GM12892 (cell line): ENCODE measurements around the gene PRSS50.
"Not testable (repeated sequence)": the region's sequence is repeated elsewhere in the genome, so short reads cannot be mapped to it uniquely, and the experiment has no call there.

ENCODE experiments used
- DNase-seq: peaks from one replicate; pipeline ENCODE4 v3.0.0; 2011; ENCODE audit not compliant: insufficient read length
- FAIRE-seq: peaks from 2 replicates; lab custom pipeline; 2011; peaks lifted over from hg19 to GRCh38; lab: Jason Lieb, UNC
- POLR2A ChIP-seq: IDR thresholded peaks from 2 replicates; pipeline ENCODE4 v1.6.1; 2011; ENCODE audit warnings: low read depth, low read length, control low read depth
- POLR2AphosphoS5 ChIP-seq: IDR thresholded peaks from 2 replicates; pipeline ENCODE4 v1.6.1; 2011; ENCODE audit warnings: low read depth, low read length, control low read depth
- TAF1 ChIP-seq: IDR thresholded peaks from 2 replicates; pipeline ENCODE4 v1.6.1; 2011; ENCODE audit warnings: low read depth, mild to moderate bottlenecking, control low read depth, low read length, borderline replicate concordance

PRSS50 gene

DNA sequence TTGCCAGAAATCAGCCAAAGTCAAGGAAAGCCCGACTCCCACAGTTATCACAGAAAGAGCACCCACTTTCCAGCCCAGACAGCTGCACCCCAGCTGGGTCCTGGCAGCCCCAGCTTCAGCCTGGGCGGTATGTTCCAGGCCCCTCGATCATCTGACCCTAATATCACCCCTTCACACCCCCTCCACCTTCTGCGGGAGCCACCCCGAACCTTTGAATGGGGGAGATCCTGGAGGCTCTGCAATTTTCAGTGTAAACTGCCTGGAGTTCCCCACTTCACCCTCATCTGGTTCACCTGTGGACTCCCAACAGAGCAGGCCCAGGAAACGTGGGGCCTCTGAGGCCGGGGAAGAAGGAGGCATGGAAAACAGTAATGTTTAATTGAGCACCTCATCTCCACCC, 5.9 kb downstream of the PRSS50 start:
- DNase-seq (no peak), FAIRE-seq (no peak)
- TF ChIP-seq POLR2A (no peak), POLR2AphosphoS5 (no peak), TAF1 (no peak)

DNA sequence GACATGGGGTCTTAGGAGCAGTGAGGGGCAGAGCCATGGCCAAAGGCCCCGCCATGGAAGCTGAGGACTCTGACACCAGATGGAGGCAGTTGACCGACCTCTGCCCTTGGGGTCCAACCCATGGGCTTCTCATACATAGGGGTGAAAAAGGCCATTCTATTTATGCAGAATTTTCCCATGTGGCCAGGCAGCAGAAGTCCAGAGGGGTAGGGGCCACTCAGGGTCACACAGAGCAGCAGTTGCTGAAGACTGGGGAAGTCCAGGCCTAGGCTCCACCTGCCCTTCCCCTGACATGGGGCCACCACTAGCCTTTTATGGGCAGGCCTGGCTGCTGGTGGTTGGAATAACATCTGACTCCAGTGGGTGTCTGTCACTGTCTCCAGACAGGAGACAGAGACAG, 6.4 kb downstream of the PRSS50 start:
- no peak for FAIRE-seq
- no peak for TF ChIP-seq POLR2AphosphoS5
- no peak for TF ChIP-seq POLR2A
- no peak for TF ChIP-seq TAF1
- DNase-seq = no peak

DNA sequence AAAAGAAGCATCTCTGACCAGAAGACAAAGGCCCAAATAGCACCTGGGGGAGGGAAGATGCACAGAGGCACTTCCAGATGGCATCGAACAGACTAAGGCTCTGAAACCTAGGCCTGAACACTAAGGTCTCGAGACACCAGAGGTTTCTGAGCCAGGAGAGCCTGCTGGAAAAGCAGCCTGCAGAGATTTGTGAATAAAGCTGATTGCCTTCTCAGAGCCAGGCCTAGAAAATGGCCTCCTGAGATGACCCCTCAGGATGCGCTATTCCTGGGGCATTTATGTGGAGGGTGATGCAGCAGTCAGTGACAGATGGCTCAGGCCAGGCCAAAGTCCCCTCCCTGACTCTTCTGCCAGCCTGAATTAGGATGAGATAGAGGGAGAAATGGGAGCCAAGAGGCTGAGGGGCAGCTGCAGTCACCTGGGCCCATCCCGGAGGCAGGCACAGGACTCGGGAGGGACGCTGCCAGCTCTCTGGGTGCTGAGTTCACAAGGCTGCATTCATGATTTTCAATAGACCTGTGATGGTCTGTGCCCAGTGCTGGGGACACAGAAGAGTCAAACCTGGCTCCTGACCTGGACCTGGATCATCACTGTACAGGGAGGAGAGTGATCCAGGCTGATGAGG, 6.9 kb downstream of the PRSS50 start:
- TF ChIP-seq TAF1 = no peak
- no peak for TF ChIP-seq POLR2AphosphoS5
- TF ChIP-seq POLR2A = no peak
- FAIRE-seq (no peak), DNase-seq (no peak)

DNA sequence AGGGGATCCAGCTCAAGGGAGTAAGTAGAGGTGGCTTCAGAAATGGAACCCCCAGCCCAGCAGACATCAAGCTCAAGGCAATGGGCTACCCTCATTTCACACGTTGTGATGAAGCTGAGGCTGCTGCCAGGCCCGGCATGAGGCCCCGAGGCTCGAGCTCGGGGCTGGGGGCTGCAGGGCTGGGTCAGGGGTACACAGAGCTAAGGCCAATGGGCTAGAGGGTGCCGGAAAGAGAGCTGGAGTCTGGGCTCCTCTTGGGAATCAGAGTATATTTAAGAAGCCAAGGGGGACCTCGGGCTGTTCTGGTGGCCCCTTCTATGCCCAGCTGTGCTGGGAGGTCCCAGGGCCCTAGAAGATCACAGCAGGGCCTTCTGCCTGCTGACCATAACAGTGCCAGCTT, 7.4 kb downstream of the PRSS50 start:
- TF ChIP-seq POLR2A (no peak), POLR2AphosphoS5 (no peak)
- FAIRE-seq (no peak), DNase-seq (peak; percentile 21)

DNA sequence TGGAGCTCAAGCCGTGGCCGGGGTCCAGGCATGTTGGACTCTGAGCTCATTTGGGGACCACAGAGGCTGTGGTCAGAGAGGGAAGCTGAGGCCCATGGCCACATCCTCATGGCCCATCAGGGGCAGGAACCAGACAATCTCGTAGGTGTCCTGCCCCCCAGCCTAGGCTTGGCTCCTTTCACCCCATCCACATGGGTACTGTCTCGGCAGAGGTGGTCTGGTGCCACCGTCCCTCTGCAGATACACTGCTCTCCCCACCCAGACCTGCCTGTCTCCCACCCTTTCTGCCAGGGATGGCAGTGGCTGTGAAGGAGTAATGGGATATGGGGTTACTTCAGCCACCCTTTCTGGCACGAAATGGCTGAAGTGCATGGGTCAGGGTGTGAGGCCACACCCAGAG, 7.9 kb downstream of the PRSS50 start:
- TF ChIP-seq POLR2AphosphoS5 (no peak), POLR2A (no peak), TAF1 (no peak)
- FAIRE-seq = no peak

DNA sequence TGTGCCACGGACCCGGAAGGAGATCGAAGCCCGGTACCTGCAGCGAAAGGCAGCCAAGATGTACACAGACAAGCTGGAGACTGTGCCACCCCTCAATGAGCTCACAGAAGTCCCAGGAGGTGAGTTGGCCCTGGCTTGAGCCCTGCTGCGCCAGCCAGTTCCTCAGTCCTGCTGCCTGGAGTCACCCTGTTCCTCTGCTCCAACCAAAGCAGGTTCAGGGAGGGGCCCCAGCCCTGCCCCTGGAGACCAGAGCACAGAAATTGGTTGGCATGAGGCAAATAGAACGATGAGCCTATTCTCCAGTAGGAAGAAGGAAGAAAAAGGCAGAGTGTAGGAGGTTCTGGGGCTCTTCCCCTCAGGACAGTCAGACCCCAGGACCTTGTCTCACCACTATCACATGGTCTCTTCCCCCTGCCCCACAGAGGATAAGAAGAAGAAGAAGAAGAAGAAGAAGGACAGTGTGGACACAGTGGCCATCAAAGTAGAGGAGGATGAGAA, 8.5 kb downstream of the PRSS50 start:
- no peak for TF ChIP-seq TAF1
- TF ChIP-seq POLR2A = no peak
- no peak for TF ChIP-seq POLR2AphosphoS5
- FAIRE-seq = no peak
- peak; percentile 2 for DNase-seq

More for the DNA sequence above, 7.9 kb downstream of the PRSS50 start:
- DNase-seq = peak; percentile 7

DNA sequence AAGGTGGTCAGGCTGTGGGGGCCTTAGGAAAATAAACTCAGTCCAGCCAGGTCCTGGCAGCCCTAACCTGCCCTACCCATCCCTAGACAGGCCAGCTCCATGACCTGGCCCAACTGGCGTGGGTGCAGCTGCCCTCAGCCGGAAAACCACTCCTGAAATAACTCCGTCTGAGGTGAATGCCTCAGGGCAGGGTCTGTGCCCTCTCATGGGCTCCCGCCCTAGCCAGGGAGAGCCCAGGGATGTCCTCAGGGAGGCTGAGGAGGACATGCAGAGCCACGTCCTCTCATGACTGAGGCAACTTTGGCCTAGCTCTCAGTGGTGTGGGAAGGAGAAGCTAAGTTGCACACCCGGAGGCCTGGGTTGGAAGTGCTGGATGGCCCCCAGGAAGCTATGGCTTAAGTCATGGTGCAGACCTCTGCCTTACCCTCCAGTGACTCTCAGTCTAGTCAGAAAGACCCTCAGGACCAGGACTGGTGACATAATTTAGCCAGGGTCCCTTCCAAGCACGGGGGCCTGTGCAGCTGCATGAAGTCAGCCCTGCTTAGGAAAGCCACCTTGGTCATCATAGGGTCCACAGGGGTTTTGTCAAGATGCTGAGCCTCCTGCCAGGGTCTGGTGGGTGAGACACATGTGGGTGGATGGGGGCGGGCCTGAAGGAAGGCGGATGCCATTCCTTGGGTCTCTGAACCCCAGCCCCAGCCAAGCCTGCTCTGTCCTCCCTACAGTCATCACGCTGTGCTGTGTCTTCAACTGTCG, 9.1 kb downstream of the PRSS50 start:
- TF ChIP-seq TAF1 (no peak), POLR2A (no peak), POLR2AphosphoS5 (no peak)
- DNase-seq = no peak
- no peak for FAIRE-seq

DNA sequence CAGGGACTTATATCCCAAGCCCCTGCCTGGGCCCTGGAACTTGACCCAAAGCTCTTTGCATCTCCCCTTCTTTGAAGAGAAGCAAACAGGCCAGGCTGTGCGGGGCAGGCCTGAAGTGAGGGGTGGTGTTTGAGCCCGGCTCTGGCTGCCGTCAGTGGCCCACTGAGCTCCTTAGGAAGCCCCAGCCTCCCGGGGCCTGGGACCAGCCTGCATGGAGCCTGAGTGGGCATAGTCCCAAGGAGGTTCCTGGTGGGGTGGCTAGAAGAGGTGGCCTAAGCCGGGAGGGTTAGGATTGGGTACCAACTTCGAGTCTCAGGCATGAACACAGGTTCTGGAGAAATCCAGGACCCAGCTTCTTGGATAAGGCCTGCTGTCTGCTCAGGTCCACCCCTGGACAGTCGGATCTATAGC, 10.1 kb downstream of the PRSS50 start:
- no peak for DNase-seq
- TF ChIP-seq POLR2A = no peak
- no peak for TF ChIP-seq POLR2AphosphoS5
- no peak for TF ChIP-seq TAF1

DNA sequence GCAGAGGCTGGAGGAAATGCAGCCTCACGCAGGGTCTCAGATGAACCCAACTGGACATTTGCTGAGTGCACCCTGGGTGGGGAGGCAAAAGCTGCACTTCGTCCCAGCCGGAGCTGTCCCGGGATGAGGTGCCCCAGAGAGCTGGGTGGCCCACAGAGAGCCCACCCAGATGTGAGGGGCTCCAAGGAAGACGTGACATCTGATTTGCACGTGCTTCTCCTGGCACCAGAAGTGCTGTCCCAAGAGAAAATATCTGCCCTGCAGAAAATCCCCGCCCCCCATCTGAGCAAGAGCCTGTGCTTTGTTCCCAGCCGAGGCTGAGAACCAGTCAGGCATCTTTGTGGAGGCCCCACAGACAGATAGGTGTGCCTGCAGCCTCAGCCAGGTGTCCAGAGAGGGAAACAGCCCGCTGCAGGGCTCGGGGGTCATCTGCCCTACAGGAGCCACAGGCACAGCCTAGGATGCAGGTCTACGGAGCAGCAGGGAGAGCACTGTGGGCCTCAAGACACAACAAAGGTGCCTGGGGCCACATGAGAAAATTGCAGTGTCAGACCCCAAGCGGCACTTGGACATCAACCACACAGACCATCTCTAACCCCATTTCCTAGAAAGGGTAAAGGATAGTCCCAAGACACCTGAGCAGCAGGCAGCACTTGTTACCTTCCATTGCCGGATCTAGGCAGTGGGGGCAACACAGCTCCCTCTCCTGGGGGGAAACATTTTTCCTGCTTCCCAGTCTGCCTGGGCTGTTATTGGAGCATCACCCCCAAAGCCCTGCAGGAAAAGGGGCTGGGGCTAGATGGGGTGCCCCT, 10.7 kb downstream of the PRSS50 start:
- no peak for FAIRE-seq
- TF ChIP-seq POLR2A (no peak), TAF1 (no peak), POLR2AphosphoS5 (no peak)
- DNase-seq = no peak

More for the DNA sequence above, 10.1 kb downstream of the PRSS50 start:
- no peak for FAIRE-seq

DNA sequence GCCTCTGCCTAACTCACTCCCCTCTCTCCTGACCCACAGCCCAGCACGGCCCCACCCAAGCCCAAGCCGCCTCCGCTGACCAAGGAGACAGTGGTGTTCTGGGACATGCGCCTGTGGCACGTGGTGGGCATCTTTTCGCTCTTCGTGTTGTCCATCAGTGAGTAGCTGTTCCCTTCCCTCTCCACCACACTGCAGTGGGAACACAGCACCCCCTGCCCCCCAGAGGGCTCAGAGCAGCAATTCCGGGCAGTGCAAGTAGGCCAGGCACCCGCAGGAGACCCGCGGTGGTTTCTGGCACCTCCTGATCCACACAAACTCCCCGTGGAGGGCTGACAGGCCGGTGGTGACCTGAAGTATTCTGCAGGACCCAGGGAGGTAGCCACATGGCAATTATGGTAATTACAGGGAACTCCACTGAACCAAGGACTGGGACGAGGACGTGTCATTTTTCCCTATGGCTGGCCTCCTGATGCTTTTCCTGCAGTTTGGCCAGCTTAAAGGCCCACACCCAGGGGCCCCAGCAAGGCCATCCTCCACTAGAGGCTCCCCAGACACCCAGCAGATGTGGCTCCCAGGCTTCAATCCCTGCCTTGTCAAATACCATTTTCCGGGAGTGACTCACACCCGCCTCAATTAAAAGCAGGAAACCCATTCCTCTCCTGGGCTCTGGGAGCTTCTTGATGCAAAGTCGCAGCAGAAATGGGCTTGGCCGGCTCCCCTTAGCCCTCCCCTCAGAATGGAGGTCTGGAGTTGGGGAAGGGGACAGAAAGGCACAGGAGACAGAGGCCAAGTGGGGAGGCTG, 11.7 kb downstream of the PRSS50 start:
- TF ChIP-seq TAF1 = no peak
- TF ChIP-seq POLR2AphosphoS5 = no peak
- TF ChIP-seq POLR2A = no peak
- DNase-seq (no peak), FAIRE-seq (no peak)

DNA sequence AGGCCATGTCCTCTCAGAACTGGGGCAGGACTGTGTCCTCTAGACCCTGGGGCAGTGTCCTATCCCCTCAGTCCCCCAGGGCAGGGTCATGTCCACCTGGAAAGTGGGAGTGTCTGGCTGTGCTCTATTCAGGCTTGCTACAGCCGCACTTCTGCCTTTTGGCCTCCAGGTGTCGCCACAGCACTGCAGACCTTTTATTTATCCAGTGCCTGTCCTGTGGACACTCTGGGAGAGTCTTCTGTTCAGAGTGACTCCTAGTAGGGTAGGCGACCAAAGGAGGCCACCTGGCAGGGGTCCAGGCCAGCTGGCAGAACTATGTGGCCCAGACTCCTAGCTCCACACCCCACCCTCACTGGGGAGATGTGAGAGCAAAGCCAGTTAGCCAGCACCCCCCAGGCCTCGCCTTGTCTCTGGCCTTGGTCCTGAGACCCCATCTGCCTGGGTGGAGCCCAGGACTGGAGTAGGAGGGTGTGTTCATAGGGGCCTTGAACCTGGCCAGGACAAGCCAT, 12.6 kb downstream of the PRSS50 start:
- FAIRE-seq (peak; percentile 96), DNase-seq (peak; percentile 62)
- no peak for TF ChIP-seq TAF1
- TF ChIP-seq POLR2A = no peak
- no peak for TF ChIP-seq POLR2AphosphoS5

DNA sequence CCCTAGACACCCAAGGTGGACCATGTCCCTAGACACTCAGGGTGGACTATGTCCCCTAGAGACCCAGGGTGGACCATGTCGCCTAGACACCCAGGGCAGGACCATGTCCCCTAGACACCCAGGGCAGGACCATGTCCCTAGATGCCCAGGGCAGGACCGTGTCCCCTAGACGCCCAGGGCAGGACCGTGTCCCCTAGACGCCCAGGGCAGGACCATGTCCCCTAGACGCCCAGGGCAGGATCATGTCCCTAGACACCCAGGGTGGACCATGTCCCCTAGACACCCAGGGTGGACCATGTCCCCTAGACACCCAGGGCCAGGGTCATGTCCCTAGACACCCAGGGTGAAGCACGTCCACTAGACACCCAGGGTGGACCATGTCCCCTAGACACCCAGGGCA, 13.3 kb downstream of the PRSS50 start:
- FAIRE-seq, DNase-seq: not testable (repeated sequence)
